H1 (cell line): ENCODE results near the gene SLC2A4RG. TPM values are rescaled to one million over a fixed set of nuclear protein-coding genes. Genes with fewer than 3 reads are reported as not detected.

Experiments used
- CTCF ChIA-PET: fragments of 300-600 bp; sonication (Branson Sonifier 250); formaldehyde crosslinking; loops from one replicate; lab custom pipeline; 2021; ENCODE audit not compliant: partially characterized antibody; lab: Charles Lee
- POLR2A ChIA-PET: fragments of 300-600 bp; sonication (Branson Sonifier 250); formaldehyde crosslinking; loops from one replicate; lab custom pipeline; 2021; ENCODE audit warnings: inconsistent platforms; ENCODE audit not compliant: partially characterized antibody; lab: Charles Lee
- DNase-seq, 2 experiments: peaks; one replicate each; pipeline versions ENCODE4 v3.0.0 to v3.0.0-alpha.2; 2010 to 2022; ENCODE audit warnings: low spot score in 2 of 2, low read depth in 1 of 2, mixed read lengths in 1 of 2
- FAIRE-seq: peaks from 2 replicates; lab custom pipeline; 2011; peaks lifted over from hg19 to GRCh38; lab: Jason Lieb, UNC
- H2AFZ ChIP-seq: 2 replicates; pipeline ENCODE4 v1.8.1; 2012; ENCODE audit warnings: low read length, inconsistent platforms
- H2AK5ac ChIP-seq: 2 replicates; pipeline ENCODE4 v1.6.1; 2013; ENCODE audit warnings: low read depth, low read length
- H2BK120ac ChIP-seq: replicated peaks from 2 replicates; pipeline ENCODE3; 2013; ENCODE audit warnings: low read depth, low read length, inconsistent platforms
- H2BK12ac ChIP-seq: 2 replicates; pipeline ENCODE4 v1.6.1; 2013; ENCODE audit warnings: low read depth, low read length
- H2BK15ac ChIP-seq: 2 replicates; pipeline ENCODE4 v1.6.1; 2013; ENCODE audit warnings: low read length
- H2BK20ac ChIP-seq: 2 replicates; pipeline ENCODE4 v1.6.1; 2013; ENCODE audit warnings: low read length
- H2BK5ac ChIP-seq: 2 replicates; pipeline ENCODE4 v1.6.1; 2013; ENCODE audit warnings: low read depth, low read length
- H3K14ac ChIP-seq: 2 replicates; pipeline ENCODE4 v1.6.1; 2013; ENCODE audit warnings: inconsistent platforms; ENCODE audit not compliant: insufficient read length
- H3K18ac ChIP-seq: 2 replicates; pipeline ENCODE4 v1.6.1; 2013; ENCODE audit warnings: low read length; ENCODE audit errors: extremely low read depth
- H3K23ac ChIP-seq: 2 replicates; pipeline ENCODE4 v1.6.1; 2013; ENCODE audit warnings: inconsistent platforms; ENCODE audit not compliant: insufficient read length
- H3K23me2 ChIP-seq: 2 replicates; pipeline ENCODE4 v1.6.1; 2013; ENCODE audit warnings: low read depth, low read length
- H3K27ac ChIP-seq: 2 replicates; pipeline ENCODE4 v1.6.1; 2011; ENCODE audit warnings: low read depth, low read length, inconsistent platforms
- H3K27me3 ChIP-seq, 4 experiments: replicated peaks in 1 of 4; 1 replicate in 1 of 4; 2 replicates in 3 of 4; pipeline versions ENCODE4 v1.6.1 to v1.8.1; 2011 to 2013; ENCODE audit warnings: low read length in 3 of 4, mild to moderate bottlenecking in 3 of 4, inconsistent platforms in 2 of 4, mixed read lengths in 2 of 4, moderate library complexity in 1 of 4; ENCODE audit not compliant: control insufficient read depth in 3 of 4, insufficient read depth in 3 of 4; ENCODE audit errors: extremely low read depth in 1 of 4
- H3K36me3 ChIP-seq, 4 experiments: 2 replicates each; pipeline versions ENCODE4 v1.6.1 to v1.8.1; 2011 to 2013; ENCODE audit warnings: mild to moderate bottlenecking in 4 of 4, low read length in 3 of 4, moderate library complexity in 2 of 4, control low read depth in 1 of 4, inconsistent platforms in 1 of 4; ENCODE audit not compliant: insufficient read depth in 4 of 4, control insufficient read depth in 2 of 4
- H3K4ac ChIP-seq: replicated peaks from 2 replicates; pipeline ENCODE3; 2013; ENCODE audit warnings: low read length, low read depth, mixed read lengths, inconsistent platforms; ENCODE audit not compliant: insufficient read length
- H3K4me1 ChIP-seq, 4 experiments: replicated peaks in 1 of 4; 1 replicate in 1 of 4; 2 replicates in 3 of 4; pipeline versions ENCODE4 v1.6.1 to v1.8.1; 2011 to 2013; ENCODE audit warnings: low read length in 3 of 4, inconsistent platforms in 2 of 4, mixed read lengths in 1 of 4; ENCODE audit not compliant: insufficient read depth in 4 of 4, control insufficient read depth in 3 of 4
- H3K4me2 ChIP-seq, 2 experiments: 2 replicates each; pipeline versions ENCODE4 v1.6.1 to v1.8.1; 2011 to 2013; ENCODE audit warnings: low read depth in 2 of 2, low read length in 2 of 2, control low read depth in 1 of 2, inconsistent platforms in 1 of 2, mild to moderate bottlenecking in 1 of 2; ENCODE audit not compliant: insufficient read depth in 1 of 2
- H3K4me3 ChIP-seq, 4 experiments: fragments of 200-600, 300-600 bp in 1 of 4; sonication (generic), shearing (Covaris generic), sonication (Bioruptor Twin) in 1 of 4; 2 replicates each; pipeline versions ENCODE4 v1.5.1 to v1.8.1; 2011 to 2016; ENCODE audit warnings: low read length in 4 of 4, low read depth in 3 of 4, control low read depth in 2 of 4, inconsistent platforms in 2 of 4, mild to moderate bottlenecking in 2 of 4, mixed read lengths in 1 of 4, moderate library complexity in 1 of 4; ENCODE audit not compliant: insufficient read depth in 2 of 4; ENCODE audit errors: extremely low read depth in 1 of 4
- H3K56ac ChIP-seq: replicated peaks from 2 replicates; pipeline ENCODE3; 2013; ENCODE audit warnings: low read depth, mild to moderate bottlenecking, mixed read lengths, low read length, inconsistent platforms; ENCODE audit not compliant: insufficient read length
- H3K79me1 ChIP-seq: 2 replicates; pipeline ENCODE4 v1.6.1; 2013; ENCODE audit warnings: low read depth, low read length, control low read depth
- H3K79me2 ChIP-seq, 2 experiments: 2 replicates each; pipeline versions ENCODE4 v1.6.1 to v1.8.1; 2012 to 2013; ENCODE audit warnings: low read length in 2 of 2, mild to moderate bottlenecking in 2 of 2, inconsistent platforms in 1 of 2; ENCODE audit not compliant: insufficient read depth in 2 of 2, control insufficient read depth in 1 of 2
- H3K9ac ChIP-seq, 4 experiments: replicated peaks in 1 of 4; 1 replicate in 1 of 4; 2 replicates in 3 of 4; pipeline versions ENCODE4 v1.6.1 to v1.8.1; 2011 to 2013; ENCODE audit warnings: low read depth in 3 of 4, low read length in 3 of 4, control low read depth in 2 of 4, mild to moderate bottlenecking in 2 of 4, moderate library complexity in 2 of 4, inconsistent platforms in 1 of 4; ENCODE audit errors: extremely low read depth in 1 of 4
- H3K9me3 ChIP-seq, 2 experiments: 2 replicates each; pipeline versions ENCODE4 v1.6.1 to v1.8.1; 2012 to 2013; ENCODE audit warnings: mild to moderate bottlenecking in 2 of 2, moderate library complexity in 2 of 2, control low read depth in 1 of 2, inconsistent platforms in 1 of 2, low read depth in 1 of 2, low read length in 1 of 2, mixed read lengths in 1 of 2; ENCODE audit not compliant: insufficient read depth in 2 of 2
- H4K20me1 ChIP-seq, 2 experiments: replicated peaks in 1 of 2; 2 replicates each; pipeline versions ENCODE3 to v1.8.1; 2011 to 2013; ENCODE audit warnings: inconsistent platforms in 2 of 2, low read length in 2 of 2, mild to moderate bottlenecking in 1 of 2; ENCODE audit not compliant: insufficient read depth in 2 of 2, control insufficient read depth in 1 of 2
- H4K5ac ChIP-seq: 2 replicates; pipeline ENCODE4 v1.6.1; 2013; ENCODE audit warnings: low read length, low read depth, mixed read lengths, inconsistent platforms; ENCODE audit not compliant: insufficient read length
- H4K8ac ChIP-seq: 2 replicates; pipeline ENCODE4 v1.8.0; 2013; ENCODE audit warnings: mild to moderate bottlenecking, moderate library complexity, low read length, inconsistent platforms; ENCODE audit not compliant: insufficient read depth; ENCODE audit errors: extremely low read depth
- H4K91ac ChIP-seq: replicated peaks from 2 replicates; pipeline ENCODE3; 2013; ENCODE audit warnings: low read length, mixed read lengths, inconsistent platforms; ENCODE audit not compliant: insufficient read length
- BRCA1 ChIP-seq: IDR thresholded peaks from 2 replicates; pipeline ENCODE4 v1.6.1; 2012; ENCODE audit warnings: low read depth, low read length, improper control_type of control experiment
- CBX8 ChIP-seq: fragments of 300-800, 300-1000 bp; sonication (generic); IDR thresholded peaks from 2 replicates; pipeline ENCODE4 v1.7.1; 2016; ENCODE audit warnings: low read depth, low read length, borderline replicate concordance
- EZH2 ChIP-seq: fragments of 200-600 bp; sonication (generic); IDR thresholded peaks from 2 replicates; pipeline ENCODE4 v1.7.1; 2012; ENCODE audit warnings: low read depth, mild to moderate bottlenecking, moderate library complexity, low read length, inconsistent platforms; ENCODE audit not compliant: severe bottlenecking
- FOSL1 ChIP-seq: IDR thresholded peaks from 2 replicates; pipeline ENCODE4 v1.6.1; 2011; ENCODE audit warnings: mild to moderate bottlenecking, low read depth, low read length, moderate library complexity; ENCODE audit not compliant: insufficient read depth
- HDAC2 ChIP-seq, 2 experiments: fragments of 300-600 bp in 1 of 2; sonication (generic) in 1 of 2; IDR thresholded peaks; 2 replicates each; pipeline ENCODE4 v1.6.1; 2011 to 2012; ENCODE audit warnings: low read depth in 2 of 2, low read length in 2 of 2, mild to moderate bottlenecking in 2 of 2, moderate library complexity in 2 of 2, borderline replicate concordance in 1 of 2, inconsistent platforms in 1 of 2
- KDM4A ChIP-seq: IDR thresholded peaks from one replicate; pipeline ENCODE4 v1.7.1; 2012; ENCODE audit warnings: low read depth, mild to moderate bottlenecking, moderate library complexity, low read length, inconsistent platforms; ENCODE audit not compliant: severe bottlenecking
- PHF8 ChIP-seq: fragments of 200-600 bp; sonication (generic); conservative IDR thresholded peaks from 2 replicates; pipeline ENCODE4 v1.7.1; 2012; ENCODE audit warnings: low read depth, mild to moderate bottlenecking, inconsistent platforms, low read length, moderate library complexity
- POU5F1 ChIP-seq: IDR thresholded peaks from 2 replicates; pipeline ENCODE4 v1.6.1; 2011; ENCODE audit warnings: low read depth, mild to moderate bottlenecking, low read length, moderate library complexity
- RAD21 ChIP-seq, 2 experiments: IDR thresholded peaks in 1 of 2; conservative IDR thresholded peaks in 1 of 2; 2 replicates each; pipeline ENCODE4 v1.6.1; 2011; ENCODE audit warnings: low read depth in 2 of 2, low read length in 2 of 2, improper control_type of control experiment in 1 of 2, inconsistent platforms in 1 of 2, mild to moderate bottlenecking in 1 of 2, moderate library complexity in 1 of 2
- RFX5 ChIP-seq: IDR thresholded peaks from 2 replicates; pipeline ENCODE4 v1.6.1; 2011; ENCODE audit warnings: low read depth, low read length, improper control_type of control experiment, borderline replicate concordance
- whole genome bisulfite sequencing, 2 experiments: shearing (Covaris generic) in 1 of 2; methylation state at CpG; one replicate each; pipeline versions ENCODE4 v1.1.6 to v1.1.7; 2013 to 2015; ENCODE audit warnings: low lambda C conversion rate in 2 of 2, mixed read lengths in 2 of 2, inconsistent platforms in 1 of 2, low coverage in 1 of 2, missing lambda C conversion rate in 1 of 2; ENCODE audit not compliant: insufficient replicate concordance in 2 of 2, insufficient coverage in 1 of 2, insufficient read length in 1 of 2; ENCODE audit errors: extremely low coverage in 1 of 2, missing lambda C conversion rate in 1 of 2; 5-methylcytosine and 5-hydroxymethylcytosine counted together
- polyA plus RNA-seq, 7 experiments: library from polyadenylated mRNA; depleted of rRNA in 3 of 7; stranded (reverse) in 5 of 7; unstranded in 2 of 7; fragments of >200 nt in 5 of 7; fragments of 200-250 nt in 2 of 7; gene quantifications; 1 replicate in 5 of 7; 2 replicates in 1 of 7; 4 replicates in 1 of 7; pipeline versions ENCODE4 v1.2.1 to v1.2.3, GENCODE V29; 2011 to 2013; ENCODE audit warnings: missing spikeins in 2 of 7, mixed read lengths in 2 of 7
- total RNA-seq: library from RNA; stranded (reverse); fragmentation: NEBNext Ultra II Directional; extraction: Animal tissue kit (Norgen Biotek cat#: 25700); gene quantifications from 2 replicates; pipeline ENCODE4 v1.2.1, GENCODE V29; 2021

The SLC2A4RG gene
- total and polyA plus RNA-seq, 2 of the 8 experiments (the other 6 are each of a cell fraction or from before 2014, with no cell fraction given) = 15.9 to 29.1 TPM

GRCh38 chr20:63744574-63745423 lies 5.2 kb downstream of the SLC2A4RG start:
- Histone ChIP-seq H3K4ac (no peak overlapping the region), H3K27ac (no peak overlapping the region), H4K8ac (no peak overlapping the region; the same call in 1 of the 2 replicates), H2BK120ac (no peak overlapping the region), H3K79me1 (no peaks in the 10 kb centered on the region; the same call in 1 of the 2 replicates), H2AK5ac (no peak overlapping the region), H3K9me3 (no peaks in the 10 kb centered on the region), H3K18ac (no peak overlapping the region), H3K23ac (no peak overlapping the region), H2BK20ac (no peak overlapping the region), H2AFZ (no peak overlapping the region), H3K4me3 (no peak overlapping the region), H4K20me1 (peaks cover 0 to 3% of the 10 kb centered on the region in 2 experiments), H2BK15ac (no peak overlapping the region), H4K91ac (no peak overlapping the region), H3K36me3 (peaks cover 0 to 12% (median 6%) of the 10 kb centered on the region in 4 experiments; a peak in 3 of 8 replicates), H3K56ac (no peak overlapping the region), H3K4me1 (peaks cover 0 to 8% (median 7%) of the 10 kb centered on the region in 4 experiments; a peak in 5 of 7 replicates), H4K5ac (no peak overlapping the region), H3K9ac (no peak overlapping the region), H3K4me2 (no peak overlapping the region), H2BK5ac (no peak overlapping the region), H2BK12ac (no peak overlapping the region), H3K23me2 (peaks cover 6% of the 10 kb centered on the region; the same call in 1 of the 2 replicates), H3K79me2 (no peaks in the 10 kb centered on the region), H3K27me3 (no peaks in the 10 kb centered on the region), H3K14ac (no peak overlapping the region)
- DNase-seq (no peak), FAIRE-seq (no peak)
- ChIA-PET CTCF (interaction anchor here (0.6 to 1.2 kb wide), 4 partner anchors 31 to 118 kb away, joined by 3 read pairs; no protein-coding TSS in a partner anchor), POLR2A (interaction anchor here (0.8 to 1.3 kb wide), 2 partner anchors 9 to 120 kb away, joined by 4 read pairs; partner anchors contain the start of genes LIME1 and TPD52L2)
- 85% methylated on average over 20 of the region's 25 CpGs; no CpG with 5 or more reads in 1 of the 2 experiments for WGBS, 2 experiments
- no peak for TF ChIP-seq RAD21 (IDR thresholded peaks at IDR 0.05 in 1 of 2, conservative IDR thresholded peaks at IDR 0.05 in 1 of 2; ENCODE audit: low read depth in 2 of 2, low read length in 2 of 2)
- no peak for TF ChIP-seq PHF8
- no peak for TF ChIP-seq CBX8
- TF ChIP-seq HDAC2 (IDR thresholded peaks at IDR 0.05; ENCODE audit: borderline replicate concordance in 1 of 2, low read depth in 2 of 2, low read length in 2 of 2) = no peak
- no peak for TF ChIP-seq KDM4A
- no peak for TF ChIP-seq EZH2
- TF ChIP-seq RFX5 = no peak
- TF ChIP-seq POU5F1 = no peak
- TF ChIP-seq FOSL1 = no peak
- no peak for TF ChIP-seq BRCA1
